ENCODE results near the gene ABCC3.

Gene ABCC3

DNA sequence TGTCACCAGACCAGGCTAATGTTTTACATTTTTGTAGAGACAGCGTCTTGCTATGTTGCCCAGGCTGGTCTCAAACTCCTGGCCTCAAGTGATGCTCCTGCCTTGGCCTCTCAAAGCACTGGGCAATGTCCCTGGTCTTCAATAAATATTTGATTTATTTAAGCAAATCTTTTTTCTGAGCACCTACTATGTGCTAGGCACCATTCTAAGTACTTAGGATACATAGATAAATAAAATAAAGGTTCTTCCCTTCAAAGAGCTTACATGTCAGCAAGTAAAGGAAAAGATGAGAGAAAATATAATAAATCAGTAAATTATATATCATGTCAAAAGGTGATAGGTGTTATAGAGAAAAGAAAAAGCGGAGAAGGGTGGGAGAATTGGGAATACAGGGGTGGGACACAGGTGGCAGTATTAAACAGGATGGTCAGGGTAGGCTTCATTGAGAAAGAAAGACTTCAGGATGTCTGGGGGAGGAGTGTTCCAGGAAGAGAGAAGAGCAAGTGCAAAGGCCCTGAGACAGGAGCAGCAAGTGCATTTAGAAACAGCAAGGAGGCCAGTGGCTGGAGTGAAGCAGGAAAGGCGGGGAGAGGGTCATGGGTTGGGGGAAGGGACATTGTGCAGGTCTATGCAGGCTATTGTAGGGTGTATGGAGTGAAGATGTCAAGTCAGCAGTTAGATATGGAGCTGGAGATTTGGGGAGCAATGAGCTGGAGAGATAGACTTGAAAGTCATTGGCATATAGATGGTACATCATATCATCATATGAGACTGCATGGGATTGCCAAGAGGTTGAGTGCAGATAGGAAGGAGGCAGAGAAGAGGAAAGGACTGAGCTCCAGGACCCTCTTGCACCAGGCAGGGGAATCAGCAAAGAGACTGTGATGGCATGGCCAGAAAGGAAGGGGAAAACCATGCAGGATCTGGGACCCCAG, 11.3 kb downstream of the ABCC3 start:
- DNase-seq: no peak

DNA sequence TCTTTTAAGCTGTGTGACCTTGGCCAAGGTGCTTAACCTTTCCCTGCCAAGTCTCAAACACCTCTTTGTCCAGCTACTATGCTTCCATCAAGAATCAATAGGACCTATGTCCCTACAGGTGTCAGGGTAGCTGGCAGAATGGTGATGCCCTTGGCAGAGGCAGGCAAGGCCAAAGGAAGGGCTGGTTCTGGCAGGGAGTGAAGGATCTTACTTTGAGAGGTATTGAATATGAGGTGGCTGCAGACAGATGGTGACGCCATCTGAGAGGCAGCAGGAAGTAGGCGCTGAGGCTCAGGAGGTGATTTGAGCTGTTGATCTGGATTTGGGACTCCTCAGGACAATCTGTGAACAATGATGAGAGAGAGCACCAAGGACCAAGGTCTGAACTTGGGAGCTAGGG, 12.5 kb downstream of the ABCC3 start:
- DNase-seq: no peak

DNA sequence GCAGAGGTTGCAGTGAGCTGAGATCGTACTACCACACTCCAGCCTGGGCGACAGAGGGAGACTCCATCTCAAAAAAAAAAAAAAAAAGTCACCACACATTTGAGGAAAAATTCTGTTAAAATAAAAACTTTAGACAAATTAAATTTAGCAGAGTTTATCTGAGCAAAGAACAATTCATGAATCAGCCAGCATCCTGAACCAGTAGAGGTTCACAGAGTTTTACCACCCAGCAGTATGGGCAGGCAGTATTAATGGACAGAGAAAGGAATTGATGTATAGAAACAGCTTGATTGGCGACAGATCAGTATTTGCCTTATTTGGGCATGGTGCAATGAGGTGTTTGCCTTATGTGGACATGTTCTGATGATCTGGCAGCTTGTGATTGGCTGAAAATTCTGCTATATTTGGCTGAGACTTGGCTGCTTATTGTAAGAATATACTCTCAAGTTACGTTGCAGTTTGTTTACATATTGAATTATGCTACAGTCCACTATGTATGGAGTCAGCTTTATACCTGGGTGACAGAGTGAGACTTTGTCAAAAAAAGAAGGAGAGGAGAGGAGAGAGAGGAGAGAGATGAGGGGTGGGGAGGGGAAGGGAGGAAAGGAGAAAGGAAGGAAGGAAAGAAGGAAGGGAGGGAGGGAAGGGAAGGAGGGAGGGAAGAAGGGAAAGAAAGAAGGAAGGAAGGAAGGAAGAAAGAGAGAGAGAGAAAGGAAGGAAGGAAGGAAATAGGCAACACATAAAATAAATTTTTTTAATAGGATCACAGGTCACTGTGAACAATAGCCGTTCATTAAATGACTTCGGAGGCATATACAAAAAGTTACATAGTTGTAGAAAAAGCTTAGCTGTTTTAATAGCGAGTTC, 14.6 kb downstream of the ABCC3 start:
- DNase-seq: no peak

DNA sequence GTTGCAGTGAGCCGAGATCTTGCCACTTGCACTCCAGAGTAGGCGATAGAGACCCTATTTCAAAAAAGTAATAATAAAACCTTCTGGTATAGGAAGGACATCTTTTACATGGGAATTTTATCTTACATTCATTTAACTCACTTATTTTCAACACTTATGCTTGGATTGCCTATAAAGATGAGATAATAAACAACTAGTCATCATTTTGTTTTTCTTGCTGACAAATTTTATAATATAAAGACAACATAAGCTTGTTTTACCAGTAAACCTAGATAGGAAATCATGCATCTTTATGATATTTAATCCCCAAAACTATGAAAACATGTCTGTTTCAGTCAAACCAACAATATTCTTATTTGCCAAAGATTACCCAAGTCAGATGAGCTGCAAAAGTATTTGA, 17.0 kb downstream of the ABCC3 start:
- no peak for DNase-seq

DNA sequence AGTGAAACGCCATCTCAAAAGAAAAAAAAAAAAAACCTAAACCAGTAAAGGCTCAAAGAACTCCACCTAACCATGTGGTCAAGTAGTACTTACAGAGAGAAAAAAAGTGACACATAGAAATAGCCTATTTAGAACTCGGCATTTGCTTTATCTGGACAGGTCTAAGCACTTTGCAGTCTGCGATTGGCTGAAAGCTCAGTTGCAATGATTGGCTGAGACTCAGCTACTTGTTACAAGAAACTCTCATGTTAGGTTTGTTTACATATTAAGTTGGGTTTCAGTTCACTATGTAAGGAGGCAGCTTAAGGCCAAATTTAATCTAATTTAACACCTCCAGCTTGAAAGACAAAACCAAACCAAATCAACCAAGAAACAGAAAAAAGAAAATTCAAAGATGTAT, 19.1 kb downstream of the ABCC3 start:
- no peak for DNase-seq

DNA sequence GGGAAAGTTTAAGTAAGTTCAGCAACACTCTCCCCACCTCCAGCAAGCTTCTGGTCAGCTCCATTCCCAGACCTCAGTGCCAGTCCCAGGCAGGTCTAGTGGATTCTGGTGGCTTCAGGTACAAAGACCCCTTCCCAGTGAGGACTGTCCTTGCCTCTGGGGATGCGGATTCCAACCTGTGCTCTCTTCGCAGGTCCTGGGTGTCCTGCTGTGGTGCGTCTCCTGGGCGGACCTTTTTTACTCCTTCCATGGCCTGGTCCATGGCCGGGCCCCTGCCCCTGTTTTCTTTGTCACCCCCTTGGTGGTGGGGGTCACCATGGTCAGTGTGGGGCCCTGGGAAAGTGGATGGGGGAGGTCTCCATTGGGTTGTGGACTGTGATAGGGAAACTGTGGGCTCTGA, 21.8 kb downstream of the ABCC3 start:
- DNase-seq: no peak

DNA sequence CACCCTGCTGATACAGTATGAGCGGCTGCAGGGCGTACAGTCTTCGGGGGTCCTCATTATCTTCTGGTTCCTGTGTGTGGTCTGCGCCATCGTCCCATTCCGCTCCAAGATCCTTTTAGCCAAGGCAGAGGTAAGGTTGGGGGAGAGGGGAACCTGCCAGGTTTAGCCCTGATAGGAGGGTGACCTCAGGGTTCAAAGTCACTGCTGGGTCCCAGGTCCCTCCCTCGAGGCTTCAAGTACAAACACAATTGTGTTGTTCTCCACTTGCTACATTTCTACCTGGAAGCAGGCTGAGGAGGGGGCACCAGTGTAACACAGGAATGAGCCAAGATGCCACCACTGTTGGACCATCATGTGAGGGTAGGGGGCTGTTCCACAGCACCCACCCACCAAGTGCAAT, 22.4 kb downstream of the ABCC3 start:
- no peak for DNase-seq

DNA sequence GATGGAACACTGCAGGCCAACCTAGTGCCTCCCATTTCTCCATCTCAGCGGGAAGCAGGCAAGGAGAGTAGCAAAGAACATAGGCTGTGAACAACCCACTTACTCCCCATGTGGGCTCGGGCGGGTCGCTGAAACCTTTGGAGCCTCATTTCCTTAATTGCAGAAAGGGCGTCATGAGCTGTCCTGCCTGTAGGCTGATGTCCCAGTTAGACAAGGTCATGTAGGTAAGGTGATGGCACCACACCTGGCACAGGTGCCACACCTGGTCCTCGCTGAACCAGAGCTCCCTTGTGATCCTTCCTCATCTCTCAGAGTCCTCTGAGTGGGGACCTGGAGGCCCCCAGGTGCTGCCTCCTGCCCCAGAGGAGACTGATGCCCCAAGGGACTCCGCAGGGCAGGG, 22.9 kb downstream of the ABCC3 start:
- no peak for DNase-seq

DNA sequence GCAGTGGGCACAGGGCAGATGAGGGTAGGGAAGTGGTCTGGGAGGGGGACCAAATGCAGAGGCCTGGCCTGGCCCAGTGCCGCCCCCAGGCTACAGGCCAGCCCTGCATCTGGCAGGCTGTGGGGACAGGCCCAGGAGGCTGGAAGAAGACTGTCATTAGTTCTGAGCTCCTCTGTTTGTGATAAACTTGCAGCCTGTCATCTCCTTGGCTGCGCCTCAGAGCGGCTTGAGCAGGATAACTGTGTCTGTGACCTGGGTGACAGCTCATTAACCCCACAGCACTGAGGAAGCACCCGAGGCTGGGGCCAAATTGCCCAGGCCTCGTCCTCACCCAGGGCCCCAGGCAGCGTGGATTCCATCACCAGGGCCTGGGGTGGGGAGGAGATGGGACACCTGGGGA, 23.9 kb downstream of the ABCC3 start:
- no peak for DNase-seq

DNA sequence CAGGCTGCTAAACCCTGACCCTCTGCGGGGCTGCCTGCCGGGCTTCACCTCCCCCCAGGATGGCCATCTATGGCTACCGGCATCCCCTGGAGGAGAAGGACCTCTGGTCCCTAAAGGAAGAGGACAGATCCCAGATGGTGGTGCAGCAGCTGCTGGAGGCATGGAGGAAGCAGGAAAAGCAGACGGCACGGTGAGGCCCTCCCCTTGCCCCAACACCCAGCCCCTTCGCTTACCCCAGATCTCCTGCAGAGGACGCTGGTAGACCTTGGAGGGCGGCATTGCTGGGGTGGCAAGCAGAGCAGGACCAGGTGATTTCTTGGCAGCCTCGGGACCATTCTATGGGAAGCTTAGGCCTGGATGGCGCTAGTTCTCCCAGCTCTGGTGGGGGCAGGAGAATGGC, 24.5 kb downstream of the ABCC3 start:
- DNase-seq: no peak

DNA sequence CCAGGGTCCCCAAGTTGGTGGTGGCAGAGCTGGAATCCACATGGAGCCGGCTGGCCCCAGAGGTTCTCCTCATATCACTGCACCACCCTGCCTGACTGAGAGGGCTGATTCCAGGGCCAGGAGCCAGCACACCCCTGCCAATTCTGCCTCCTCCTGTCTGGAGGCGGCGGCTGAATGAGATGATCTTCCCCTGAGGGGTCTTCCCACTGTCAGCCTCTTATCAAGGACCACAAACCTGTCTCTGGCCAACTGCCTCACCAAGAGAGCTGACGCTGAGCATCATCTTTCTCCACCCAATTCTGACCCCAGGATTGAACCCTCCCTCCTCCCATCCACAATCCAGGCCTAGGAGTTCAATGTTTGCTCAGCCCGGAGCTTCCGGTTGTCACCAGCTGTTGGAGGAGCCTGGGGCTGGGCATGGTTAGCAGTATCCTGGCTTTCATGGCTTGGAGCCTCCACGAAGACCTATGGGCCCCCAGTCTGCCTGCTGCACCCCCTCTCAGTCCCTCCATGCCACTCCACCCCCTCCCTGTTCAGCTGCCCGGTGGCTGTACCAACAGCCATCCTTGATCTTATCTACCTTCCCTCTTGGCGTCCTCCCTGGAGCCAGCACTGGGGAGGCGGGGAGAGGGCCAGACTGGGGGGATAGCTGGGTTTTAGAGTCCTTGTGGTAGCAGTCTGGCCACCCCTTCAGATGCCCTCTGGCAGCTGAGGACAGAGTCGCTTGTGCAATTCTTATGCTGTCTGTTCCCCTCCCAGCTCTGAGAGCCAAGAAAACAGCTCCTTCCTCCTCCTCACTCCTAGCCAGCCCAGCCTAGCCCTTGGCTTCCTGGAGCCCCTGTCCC, 25.6 kb downstream of the ABCC3 start:
- DNase-seq: peak; percentile 32

DNA sequence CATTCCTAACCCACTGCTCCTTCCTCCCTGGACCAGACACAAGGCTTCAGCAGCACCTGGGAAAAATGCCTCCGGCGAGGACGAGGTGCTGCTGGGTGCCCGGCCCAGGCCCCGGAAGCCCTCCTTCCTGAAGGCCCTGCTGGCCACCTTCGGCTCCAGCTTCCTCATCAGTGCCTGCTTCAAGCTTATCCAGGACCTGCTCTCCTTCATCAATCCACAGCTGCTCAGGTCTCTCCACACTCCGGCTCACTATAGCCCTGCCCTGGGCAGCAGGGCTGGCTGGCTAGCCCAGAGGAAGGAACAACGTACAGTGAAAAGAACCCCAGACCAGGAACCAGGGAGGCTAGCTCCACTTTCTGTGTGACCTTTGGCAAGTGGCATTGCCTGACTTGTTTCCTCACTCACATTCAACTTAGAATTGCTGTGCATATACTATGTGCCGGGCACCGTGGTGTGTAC, 26.2 kb downstream of the ABCC3 start:
- no peak for DNase-seq

DNA sequence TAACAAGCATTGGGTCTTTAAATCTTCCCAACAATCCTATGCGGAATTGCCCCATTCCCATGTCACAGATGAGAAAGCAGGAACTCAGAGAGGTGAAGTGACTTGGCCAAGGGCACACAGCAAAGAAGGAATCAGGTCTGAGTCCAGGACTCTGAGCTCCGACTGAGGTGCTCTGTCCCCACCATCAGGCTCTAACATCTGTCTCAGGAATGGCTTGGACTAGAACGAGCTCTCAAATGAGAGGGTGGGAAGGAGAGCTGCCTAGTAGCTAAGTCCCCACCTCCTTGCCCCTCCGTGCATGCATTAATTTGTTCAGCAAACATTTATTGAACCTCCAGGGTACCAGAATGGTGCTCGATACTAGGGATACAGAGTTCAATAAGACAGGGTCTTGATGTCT, 26.7 kb downstream of the ABCC3 start:
- DNase-seq: no peak

DNA sequence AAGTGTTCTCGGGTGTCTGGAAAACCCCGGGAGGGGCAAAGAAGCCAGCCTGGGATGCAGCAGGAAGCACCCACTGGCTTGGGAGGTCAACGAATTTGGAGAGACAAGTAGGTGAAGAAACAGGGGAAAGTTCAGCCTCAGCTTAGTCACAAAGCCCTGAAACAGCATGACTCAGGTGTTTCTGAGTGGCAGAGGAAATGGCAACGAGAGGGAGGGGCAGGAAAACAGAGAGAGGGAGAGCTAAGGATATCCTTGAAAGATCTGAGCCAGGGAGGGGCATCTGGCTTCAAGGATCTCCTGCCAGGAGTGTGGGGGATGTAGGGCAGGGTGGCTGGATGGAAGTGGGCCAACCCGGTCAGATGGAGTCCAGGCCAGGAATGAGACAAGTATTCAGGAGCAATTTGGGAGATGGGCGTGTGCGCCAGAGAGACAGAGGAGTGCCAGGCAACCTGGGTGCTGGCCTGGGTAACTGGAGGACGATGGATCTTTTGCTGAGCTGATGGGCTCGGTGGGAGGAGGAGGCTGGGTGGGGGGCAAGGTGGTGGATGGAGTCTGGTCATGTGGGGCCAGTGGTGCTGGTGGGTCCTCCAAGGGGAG, 27.2 kb downstream of the ABCC3 start:
- peak; percentile 78 for DNase-seq

DNA sequence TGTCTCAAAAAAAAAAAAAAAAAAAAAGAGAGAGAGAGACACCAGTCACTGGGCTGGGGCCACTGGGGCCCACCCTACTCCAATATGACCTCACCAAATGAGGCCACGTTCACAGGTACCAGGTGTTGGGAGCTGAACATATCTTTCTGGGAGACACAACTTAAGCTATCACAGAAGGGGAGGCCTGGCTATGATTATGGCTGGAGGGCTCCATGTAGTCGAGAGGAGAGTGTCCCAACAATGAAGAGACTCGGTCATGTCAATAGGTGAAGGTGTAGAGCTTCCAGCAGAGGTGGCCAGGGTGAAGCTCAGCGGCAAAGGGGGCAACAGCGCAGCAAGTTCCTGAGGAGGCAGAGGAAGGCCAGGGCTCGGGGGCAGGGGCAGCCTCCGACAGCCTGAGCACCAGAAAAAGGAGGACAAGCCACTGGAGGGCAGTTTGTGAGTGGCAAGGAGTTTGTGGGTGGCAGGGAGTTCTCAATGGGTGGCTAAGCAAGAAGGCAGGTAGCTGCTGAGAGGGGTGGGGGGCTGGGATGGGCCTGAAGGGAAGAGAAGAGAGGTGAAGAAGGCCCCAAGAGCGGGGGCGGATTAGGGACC, 28.0 kb downstream of the ABCC3 start:
- DNase-seq: no peak

DNA sequence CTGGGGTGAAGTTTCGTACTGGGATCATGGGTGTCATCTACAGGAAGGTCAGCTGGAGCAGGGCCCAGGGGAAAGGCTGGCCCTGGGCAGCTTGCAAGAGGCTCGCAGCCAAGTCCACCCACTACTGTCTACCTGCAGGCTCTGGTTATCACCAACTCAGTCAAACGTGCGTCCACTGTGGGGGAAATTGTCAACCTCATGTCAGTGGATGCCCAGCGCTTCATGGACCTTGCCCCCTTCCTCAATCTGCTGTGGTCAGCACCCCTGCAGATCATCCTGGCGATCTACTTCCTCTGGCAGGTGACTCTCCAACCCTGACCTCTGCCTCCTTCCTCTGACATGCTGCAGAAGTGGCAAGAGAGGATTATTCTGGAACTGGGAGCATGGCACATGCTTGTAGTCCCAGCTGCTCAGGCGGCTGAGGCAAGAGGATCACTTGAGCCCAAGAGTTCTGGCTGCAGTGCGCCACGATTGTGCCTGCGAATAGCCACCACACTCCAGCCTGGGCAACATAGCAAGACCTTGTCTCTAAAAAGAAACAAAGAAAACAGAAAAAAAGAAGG, 29.2 kb downstream of the ABCC3 start:
- no peak for DNase-seq

DNA sequence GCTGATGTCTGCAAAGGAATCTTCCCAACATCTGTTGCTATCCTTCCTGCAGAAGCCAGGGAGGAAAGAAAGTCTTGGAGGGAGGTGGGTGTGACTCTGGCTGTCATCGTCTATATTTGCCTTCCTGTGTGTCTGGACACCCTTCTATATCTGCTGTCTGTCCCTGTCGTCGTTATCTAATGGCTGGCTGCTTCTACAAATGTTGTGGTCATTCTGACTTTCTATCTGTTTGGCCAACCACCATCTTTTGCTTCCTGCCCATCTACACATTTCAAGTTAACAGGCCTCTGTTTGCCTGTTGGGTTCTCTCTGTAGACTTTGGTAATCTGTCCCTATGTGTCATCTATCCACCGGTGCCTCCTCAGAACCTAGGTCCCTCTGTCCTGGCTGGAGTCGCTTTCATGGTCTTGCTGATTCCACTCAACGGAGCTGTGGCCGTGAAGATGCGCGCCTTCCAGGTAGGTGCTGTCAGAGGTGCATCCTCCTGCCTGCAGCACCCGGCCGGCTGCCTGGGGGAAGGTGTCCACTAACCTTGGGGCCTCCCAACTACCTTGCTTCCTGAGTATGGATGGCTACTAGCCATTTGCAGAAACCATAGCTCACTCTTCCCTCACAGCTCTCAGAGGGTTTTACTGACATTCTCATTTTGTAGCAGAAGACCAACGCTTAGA, 30.2 kb downstream of the ABCC3 start:
- DNase-seq: peak; percentile 53

DNA sequence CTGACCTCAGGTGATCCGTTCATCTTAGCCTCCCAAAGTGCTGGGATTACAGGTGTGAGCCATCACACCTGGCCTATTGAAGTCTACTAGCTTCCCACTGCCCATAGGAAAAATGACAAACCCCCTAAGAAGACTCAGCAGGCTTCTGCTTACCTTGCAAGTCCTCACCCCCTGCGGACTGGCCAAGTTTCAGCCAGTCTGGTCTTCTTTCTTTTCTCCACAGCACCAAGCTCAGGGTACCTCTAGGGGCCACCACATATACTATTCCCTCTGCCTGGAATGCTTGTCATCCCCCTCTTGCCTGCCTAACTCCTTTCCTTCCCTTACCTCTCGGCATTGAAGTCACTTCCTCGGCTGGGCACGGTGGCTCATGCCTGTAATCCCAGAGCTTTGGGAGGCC, 31.2 kb downstream of the ABCC3 start:
- no peak for DNase-seq

DNA sequence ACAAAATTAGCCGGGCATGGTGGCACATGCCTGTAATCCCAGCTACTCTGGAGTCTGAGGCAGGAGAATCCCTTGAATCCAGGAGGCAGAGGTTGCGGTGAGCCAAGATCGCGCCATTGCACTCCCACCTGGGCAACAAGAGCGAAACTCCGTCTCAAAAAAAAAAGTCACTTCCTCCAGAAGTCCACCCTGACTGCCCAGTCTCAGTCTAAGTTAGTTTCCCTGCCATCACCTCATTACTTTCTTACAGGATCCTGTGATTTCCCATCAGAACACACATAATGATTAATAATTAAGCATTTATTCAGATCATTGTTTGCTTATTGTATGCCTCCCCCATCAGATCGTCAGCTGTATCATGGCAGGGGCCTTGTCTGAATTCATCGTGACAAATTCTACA, 31.6 kb downstream of the ABCC3 start:
- DNase-seq: no peak

DNA sequence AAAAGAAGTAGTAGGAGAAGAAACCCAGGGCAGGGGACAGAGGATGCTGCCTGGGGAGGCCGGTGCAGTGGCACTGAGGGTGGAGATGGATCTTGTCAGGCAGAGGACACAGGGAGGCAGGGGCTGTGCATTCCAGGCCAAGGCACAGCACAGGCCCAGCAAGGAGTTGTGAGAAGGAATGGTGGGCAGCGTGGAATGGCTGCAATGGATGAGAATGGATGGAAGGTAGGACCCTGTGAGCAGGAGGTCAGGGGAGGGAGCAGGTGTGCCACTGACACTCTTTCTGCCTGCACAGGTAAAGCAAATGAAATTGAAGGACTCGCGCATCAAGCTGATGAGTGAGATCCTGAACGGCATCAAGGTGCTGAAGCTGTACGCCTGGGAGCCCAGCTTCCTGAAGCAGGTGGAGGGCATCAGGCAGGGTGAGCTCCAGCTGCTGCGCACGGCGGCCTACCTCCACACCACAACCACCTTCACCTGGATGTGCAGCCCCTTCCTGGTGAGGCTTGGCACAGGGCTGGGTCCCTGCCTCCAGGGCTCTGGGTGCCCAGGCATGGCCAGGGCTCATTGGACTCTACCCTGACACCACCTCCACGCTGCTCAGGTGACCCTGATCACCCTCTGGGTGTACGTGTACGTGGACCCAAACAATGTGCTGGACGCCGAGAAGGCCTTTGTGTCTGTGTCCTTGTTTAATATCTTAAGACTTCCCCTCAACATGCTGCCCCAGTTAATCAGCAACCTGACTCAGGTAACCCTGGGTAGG, 32.8 kb downstream of the ABCC3 start:
- no peak for DNase-seq
